SK-N-MC (cell line): Measurements from ENCODE around the gene MSH6.

Source experiments
- EZH2 ChIP-seq: fragments of 200-600 bp; sonication (generic); IDR thresholded peaks from one replicate; pipeline ENCODE4 v1.6.1; 2017; ENCODE audit warnings: antibody characterized with exemption
- FOXP2 ChIP-seq: optimal IDR thresholded peaks from 2 replicates; pipeline ENCODE3; 2011; ENCODE audit warnings: mild to moderate bottlenecking, moderate library complexity; ENCODE audit not compliant: insufficient read depth; ENCODE audit errors: extremely low read length, control extremely low read depth
- POLR2AphosphoS5 ChIP-seq: IDR thresholded peaks from 2 replicates; pipeline ENCODE4 v1.6.1; 2012; ENCODE audit warnings: mild to moderate bottlenecking, low read depth, low read length, borderline replicate concordance

GRCh38 chr2:47741101-47741500 lies 41.8 kb upstream of the MSH6 start:
- TF ChIP-seq EZH2 (no peak), FOXP2 (no peak), POLR2AphosphoS5 (no peak)
